HG03103 (cell line): ENCODE data around the gene CCDC146.
"Not testable (repeated sequence)": the region's sequence is repeated elsewhere in the genome, so short reads cannot be mapped to it uniquely, and the experiment has no call there.

Source experiments
- ATAC-seq: cut with Tn5 transposase; IDR thresholded peaks from one replicate; pipeline ENCODE4 v1.9.1; 2021; ENCODE audit warnings: low read depth; ENCODE audit not compliant: unreplicated experiment

CCDC146 gene

DNA sequence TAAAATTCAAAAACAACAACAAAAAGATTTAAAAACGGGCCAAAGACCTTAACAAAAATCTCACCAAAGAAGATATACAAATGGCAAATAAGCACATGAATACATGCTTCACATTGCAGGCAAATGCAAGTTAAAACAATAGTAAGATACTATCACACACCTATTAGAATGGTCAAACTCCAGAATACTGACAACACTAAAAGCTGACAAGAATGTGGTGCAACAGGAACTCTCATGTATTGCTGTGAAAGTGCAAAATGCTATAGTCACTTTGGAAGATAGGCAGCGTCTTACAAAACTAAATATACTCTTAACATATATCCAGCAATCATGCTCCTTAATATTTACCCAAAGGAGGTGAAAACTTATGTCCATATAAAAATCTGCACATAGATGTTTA is 16.3 kb downstream of the CCDC146 start:
- not testable (repeated sequence) for ATAC-seq

DNA sequence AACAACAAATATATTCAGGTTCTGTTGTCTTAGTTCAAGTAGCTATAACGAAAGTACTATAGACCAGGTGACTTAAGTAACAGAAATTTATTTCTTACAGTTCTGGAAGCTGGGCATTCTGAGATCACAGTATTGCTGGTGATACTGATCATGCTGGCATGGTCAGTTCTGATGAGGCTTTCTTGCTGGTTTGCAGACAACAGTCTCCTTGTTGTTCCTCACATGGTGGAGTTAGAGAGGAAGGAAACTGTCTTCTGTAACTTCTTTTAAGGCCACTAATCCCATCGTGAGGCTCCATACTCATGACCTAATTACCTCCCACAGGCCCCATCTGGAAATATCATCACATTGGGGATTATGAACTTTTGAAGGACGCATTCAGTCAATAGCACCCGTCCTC is 17.9 kb downstream of the CCDC146 start:
- not testable (repeated sequence) for ATAC-seq

DNA sequence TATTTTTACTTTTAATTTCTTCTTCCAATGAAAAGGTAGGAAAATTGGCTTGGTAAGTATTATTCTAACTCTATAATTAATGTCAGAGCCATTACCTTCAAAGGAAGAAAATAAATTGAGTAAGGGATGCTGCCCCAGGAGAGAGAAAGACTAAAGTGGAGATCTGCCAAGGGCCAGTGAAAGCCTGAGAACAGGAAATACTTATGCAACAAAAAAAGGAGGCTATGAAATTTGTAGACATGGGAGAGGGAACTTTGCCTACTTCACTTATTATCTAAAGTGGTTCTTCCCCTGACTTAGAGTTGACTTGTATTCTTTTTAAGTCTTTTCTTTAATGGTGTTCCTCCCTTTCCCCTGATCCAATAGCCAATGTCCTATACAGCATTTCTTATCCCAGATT is 29.8 kb downstream of the CCDC146 start:
- not testable (repeated sequence) for ATAC-seq

DNA sequence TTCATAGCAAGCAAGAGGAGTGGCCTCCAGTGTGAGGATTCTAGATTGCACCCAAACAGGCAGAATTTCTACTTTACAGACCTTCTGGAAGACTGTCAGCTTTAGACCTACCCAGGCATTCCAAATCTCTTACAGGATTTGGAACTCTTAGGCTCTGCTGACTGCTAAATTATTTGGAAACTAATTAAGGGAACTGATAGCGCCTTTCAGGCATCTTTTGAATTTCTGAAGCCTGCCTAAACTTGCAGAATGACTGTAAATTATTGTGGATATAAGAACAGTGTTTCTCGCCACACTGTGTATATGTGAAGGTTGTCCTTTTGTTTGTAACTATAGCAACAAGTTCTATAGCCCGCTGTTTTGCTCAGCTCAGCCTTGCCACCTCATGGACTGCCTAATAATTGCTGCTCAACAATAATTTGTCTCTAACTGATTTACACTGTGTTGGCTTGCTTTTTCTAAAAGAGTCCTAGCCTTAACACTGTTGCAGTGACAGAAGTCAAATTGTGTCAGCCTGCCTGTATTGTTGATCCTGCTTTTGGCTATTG is 32.6 kb downstream of the CCDC146 start:
- not testable (repeated sequence) for ATAC-seq

DNA sequence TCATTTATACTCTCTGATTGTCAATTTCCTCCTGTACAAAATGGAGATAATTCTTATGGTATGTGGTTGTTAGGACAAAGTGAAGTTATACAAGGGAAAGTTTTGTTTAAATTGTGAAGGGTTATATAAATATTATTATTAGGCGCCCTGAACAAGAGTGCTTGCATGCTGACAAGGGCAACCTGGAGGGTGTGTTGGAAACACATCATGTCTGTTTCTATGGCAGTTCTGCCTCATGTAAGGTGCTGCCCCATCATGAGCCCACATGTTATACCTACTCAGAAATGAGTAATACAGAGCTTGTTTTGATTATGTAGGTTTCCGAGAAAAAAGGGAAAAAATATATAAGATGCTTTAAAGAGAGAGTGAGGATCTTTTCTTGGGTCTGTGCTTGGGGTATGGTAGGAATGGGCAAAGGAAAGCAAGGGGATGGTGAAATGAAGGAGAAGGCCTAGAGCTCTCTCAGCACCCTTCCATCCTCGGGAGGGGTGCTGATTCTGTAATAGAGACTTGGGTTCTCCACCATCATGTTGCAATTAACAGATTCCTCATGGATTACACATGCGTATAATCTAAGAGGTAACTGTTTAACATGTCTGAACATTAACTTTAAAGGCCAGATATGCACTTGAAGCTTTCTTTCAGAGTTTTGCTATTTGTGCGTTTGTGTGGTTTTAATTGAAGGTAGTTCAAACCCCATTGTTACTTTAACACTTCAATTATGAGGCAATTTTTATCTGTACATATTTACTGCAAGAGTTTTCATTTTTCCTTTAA is 33.4 kb downstream of the CCDC146 start:
- ATAC-seq: not testable (repeated sequence)

DNA sequence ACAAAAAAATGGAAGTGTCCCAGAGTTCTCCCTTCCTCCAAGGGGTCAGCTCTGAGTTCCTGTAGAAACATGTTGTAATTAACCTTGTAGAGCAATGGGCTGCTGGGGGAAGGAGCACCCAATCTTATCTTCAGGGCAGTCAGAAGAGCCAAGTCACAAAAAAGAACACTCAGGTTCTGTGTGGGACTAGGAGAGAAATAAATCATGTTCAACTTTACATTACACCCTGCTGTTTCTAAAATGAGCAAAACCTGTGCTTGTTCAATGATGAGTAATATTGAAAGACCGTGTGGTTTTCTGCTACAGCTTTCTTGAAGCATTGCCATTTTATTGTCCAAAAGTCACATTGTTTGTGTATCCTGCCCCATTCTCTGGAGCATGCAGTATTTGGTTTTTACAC is 34.6 kb downstream of the CCDC146 start:
- peak; percentile 63 for ATAC-seq

DNA sequence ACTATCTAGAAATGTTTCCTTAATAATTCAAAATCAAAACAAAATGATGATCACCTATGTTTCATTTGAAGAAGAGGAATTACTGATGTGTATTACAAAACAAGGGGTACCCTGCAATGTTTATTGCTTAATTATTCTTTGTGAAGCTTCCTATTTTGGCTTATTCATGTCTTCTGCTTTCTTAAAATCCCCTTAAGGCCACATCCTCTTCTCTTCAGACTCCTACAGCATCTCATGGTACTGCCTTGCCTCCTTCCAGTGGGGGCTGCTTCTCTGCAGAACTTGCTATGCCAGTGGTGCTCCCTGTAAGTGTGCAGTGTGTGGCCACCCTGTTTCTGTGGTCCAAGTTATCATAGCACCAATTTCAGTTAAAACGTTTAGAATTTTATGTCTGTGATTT is 35.0 kb downstream of the CCDC146 start:
- ATAC-seq: peak; percentile 49

DNA sequence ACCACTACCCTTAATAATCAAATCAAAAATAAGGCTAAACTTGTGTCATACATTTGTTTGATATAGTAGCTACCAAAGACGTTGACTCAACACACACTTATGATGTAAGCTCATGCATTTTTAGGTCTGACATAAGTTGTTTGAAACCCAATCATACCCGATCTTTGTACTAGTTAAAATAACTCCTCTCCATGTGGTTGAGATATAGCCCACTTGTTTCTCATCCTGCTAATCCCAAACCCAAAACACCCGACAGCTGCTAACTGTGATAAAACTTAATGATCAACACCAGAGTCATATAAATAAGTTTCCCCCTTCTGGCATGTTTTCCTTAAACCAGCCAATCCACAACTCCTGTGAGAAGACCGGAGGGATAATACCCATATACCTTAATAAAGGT is 48.7 kb downstream of the CCDC146 start:
- ATAC-seq: not testable (repeated sequence)

DNA sequence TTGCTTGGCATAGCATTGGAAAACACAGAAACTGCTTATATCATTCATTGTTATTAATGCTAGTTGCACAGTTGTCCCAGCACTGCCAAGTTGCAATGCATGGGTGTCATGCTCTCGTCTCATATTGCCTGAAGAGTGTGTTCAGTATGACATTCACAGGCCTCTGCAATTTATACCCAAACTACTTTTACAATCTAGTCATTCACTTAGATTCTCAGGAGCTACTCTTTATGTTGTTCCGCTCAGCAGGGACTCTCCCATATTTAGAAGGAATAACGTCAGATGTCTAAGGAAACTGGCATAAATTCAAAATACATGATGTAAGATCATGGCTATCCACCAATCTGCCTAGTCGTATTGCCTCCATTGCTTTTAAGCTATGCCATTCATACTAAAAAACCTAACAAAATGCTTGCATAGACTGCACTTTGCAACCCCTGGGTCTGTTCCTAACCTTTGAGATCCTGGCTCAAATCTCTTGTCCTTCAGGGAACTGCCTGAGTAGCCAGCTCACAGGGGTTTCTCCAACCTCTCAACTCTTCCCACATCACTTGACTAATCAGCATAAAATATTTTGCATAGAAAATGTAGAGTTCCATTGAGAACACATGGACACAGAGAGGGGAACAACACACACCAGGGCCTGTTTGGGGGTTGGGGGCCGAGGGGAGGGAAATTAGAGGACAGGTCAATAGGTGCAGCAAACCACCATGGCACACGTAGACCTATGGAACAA is 50.2 kb downstream of the CCDC146 start:
- ATAC-seq: not testable (repeated sequence)

DNA sequence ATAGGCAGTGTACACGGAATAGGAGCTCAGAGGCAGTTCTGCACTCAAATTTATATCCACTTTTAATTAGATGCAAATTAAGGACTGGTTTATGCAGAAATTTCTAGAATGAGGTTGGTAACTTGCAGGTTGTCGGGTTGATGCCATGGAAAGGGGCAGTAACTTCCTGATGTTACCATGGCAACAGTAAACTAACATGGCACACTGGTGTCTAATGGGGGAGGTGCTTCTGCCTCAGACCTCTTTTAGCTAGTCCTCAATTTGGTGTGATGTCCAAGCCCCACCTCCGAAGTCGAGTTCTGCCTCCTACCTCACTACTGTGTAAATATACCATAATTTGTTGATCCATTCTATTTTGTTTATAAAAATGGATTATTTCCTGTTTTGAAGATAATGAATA is 52.0 kb downstream of the CCDC146 start:
- not testable (repeated sequence) for ATAC-seq

DNA sequence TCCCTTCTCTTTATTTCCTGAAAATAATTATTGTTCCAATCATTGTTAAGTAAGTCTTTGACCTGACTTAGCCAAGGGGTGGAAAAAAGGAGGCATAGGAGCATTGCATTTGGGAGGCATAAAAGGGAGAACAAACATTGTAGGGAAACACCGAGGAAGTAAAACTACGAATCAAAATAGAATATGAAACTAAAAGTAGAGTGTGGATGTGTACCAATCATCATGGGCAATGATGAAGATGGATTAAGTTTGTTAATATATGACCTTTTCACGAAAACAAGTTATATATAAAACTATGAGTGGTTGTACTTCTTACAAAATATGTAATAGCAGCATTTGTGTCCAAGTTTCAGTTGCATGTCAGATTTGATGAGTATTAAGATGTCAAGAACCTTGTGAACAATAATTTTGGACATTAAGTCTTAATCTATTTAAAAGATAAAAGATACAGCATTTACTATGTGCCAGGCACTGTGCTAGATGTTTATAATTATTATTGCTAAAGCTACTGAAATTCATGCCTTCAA is 52.9 kb downstream of the CCDC146 start:
- not testable (repeated sequence) for ATAC-seq

DNA sequence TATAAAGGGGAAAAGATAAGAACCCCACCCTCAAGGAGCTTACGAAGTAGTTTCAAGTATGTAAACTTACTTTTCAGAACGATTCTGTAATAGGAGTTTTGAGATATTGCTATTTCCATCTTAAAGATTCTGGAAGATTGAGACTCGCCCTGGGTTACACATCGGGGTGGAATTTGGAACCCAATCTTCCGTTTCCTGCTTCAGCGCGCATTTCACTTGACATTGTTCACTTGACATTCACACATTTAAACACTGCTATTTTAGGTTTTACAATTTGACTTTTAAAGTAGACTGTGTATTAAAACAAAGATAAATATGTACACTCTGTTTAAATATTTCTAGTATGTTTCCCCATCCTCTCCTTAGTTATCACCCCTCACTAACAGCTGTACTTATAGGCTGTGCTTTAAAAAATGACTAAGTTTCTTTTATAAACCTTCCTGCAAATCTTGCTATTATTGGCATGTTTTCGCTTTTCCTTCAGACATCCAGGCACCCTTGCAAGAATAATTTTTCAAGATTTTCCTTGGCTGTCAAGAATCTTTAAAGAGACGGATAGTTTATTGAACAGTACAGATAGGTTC is 55.0 kb downstream of the CCDC146 start:
- ATAC-seq: not testable (repeated sequence)

DNA sequence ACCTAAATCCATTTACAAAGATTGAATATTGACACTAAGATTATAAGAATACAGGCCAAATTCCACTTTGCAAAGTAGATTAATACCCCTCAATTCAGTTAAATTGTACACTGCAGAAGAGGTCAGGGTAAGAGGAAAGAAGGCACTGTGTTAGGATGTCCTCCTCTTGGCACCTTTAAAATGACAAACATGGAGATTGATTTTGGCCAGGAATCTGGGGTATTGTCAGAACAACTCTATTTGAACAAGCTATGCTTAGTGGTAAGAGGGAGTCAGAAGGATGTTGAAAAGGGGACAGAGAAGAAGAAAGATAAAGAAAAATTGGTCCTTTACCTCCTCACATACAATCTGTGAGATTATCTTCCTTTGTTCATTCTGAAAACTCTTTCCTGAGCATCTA is 55.6 kb downstream of the CCDC146 start:
- ATAC-seq: not testable (repeated sequence)

DNA sequence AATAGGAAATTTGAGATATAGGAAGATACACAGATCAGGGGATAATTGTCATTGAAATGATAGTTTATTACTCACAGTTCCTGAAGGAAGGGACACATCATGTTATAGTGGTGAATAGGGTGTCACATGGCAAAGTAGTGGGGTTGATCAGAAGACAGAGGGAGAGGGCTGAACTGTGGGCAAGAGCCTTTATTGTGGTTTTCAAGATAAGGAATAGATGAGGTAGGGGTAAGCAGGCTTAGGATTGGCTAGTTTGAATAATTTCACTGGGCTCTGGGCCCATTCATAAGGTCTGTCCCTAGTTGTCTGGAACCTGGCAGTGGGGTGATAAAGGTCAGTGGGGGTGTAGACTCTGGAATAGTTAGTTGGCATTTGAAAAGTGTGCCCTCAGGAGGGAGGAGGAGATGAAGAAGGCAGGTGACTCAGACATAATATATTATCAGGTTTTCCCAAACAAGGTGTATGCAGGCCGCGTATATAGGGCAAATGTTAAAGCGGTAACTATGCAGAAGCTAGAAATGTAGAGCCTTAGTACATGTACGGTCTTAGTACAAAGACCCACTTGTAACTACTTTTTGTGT is 58.7 kb downstream of the CCDC146 start:
- ATAC-seq: no peak

DNA sequence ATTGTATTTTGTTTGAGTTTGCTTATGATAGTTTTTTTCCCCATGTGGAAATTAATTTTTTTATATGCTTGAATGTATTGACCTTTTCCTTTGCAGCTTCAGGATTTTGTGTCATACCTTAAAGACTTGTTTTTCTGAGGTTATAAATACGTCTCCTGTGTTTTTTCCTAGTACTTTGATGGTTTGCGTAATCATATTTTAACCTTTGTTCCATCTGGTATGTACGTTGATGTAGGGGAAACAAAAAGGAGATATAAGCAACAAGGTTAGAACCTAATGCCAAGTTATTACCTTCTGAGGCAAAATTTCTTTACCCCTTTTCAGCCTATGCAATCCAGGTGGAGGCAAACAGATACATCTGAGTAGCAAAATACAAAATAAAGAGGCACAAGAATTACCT is 59.3 kb downstream of the CCDC146 start:
- no peak for ATAC-seq

DNA sequence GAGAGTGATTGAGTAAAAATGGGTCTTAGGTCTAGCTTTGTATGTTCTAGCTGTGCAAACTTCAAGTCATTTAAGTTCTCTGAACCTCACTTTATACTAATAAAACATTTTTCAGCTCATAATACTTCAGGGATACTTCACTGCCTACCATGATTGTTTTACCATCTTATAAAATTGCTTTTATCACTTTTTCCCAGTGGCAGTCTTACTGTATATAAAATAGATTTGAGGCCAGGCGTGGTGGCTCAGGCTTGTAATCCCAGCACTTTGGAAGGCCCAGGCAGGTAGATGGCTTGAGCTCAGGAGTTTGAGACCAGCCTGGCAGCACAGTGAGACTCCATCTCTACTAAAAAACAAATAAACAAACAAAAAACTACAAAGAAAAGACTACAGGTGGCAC is 59.8 kb downstream of the CCDC146 start:
- ATAC-seq: no peak

DNA sequence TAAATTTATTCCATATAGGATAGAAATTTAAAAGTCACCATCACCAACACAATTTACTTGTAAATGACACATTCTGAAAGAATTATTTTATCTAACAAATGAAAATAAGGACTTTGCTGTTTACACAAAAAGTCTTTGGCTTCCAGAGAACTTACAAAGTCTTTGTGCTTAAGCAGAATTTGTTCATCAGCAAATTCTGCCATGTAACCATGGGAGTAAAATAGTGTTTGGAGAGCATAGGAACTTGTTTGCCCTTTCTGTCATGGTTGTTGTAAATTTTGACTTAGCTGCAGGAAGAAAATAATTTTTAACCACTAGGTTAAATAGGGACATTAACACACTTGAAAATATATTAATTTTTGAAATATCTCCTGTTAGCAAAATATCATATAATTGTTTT is 62.0 kb downstream of the CCDC146 start:
- no peak for ATAC-seq

DNA sequence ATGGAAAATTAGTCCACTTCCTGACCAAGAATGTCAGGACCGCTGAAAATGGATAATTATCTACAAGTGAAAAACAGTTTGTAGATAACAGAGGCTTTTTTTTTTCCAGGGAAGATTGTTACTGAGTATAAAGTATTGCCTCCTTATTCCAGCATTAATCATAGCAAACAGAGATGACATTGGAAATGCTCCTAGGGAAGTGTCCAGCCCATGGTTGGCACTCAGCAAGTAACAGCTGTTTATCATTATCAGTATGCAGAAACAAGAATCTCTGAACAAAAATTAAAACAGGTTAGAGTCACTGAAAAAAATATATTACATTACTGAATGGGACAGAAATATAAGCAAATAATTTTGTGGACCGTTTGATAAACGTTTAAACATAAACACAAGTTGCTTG is 62.6 kb downstream of the CCDC146 start:
- ATAC-seq: no peak

DNA sequence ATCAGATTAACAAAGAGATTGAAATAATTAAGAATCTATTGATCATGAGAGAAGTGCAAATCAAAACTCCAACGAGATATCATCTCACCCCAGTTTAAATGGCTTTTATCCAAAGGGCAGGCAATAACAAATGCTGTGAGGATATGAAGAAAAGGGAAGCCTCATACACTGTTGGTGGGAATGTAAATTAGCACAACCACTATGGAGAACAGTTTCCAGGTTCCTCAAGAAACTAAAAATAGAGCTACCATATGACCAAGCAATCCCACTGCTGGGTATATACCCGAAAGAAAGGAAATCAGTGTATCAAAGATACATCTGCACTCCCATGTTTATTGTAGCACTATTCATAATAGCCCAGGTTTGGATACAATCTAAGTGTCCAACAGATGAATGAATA is 63.5 kb downstream of the CCDC146 start:
- no peak for ATAC-seq

DNA sequence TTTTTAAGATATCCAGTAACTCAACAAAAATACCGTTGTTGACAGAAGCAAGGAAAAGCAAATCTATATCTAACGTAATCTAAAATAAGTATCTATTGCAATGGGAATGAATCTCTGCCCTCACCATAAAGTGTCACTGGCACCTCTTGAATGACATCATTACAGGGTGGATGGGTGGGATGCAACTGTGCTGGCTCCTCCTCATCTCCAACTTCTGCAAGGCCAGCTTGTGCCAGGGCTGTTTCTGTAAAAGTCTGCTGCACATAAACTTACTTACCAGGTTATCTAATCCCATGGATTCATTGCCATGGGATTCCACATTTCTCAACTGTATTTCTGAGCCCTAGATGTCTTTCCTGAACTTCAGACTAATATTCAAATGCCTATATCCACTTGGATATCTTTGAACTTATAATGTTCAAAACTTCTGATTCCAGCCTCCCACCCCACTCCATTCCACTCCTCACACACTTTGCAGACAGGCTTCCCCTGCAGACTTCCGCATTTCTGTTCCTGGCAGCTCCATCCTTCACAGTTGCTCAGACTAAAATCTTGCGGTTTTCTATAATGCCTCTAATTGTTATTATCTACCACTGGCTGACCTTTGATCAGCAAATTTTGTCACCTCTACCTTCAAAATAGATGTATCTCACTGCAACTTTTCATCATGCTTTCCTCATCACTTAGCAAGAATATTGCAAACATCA is 66.5 kb downstream of the CCDC146 start:
- no peak for ATAC-seq
